Pancreas (tissue), 10 donors: ENCODE measurements around the gene NOC4L. TPM values are rescaled to one million over a fixed set of nuclear protein-coding genes. Genes with fewer than 3 reads are reported as not detected.

Experiments used
- ATAC-seq, 4 donors: fragments of 200-7000 bp; cut with Tn5 transposase; one replicate each; pipeline versions ENCODE4 v1.8.0 to v1.9.1; 2020; ENCODE audit warnings: mild to moderate bottlenecking in 4 of 4, moderate library complexity in 4 of 4
- DNase-seq, 6 donors: peaks; one replicate each; pipeline ENCODE4 v3.0.0-alpha.2; 2020
- FAIRE-seq: peaks from 2 replicates; lab custom pipeline; 2012; peaks lifted over from hg19 to GRCh38; lab: Jason Lieb, UNC
- H3K27ac ChIP-seq, 4 donors: fragments of 200-600 bp; sonication (generic); 1 replicate in 3 of 4; 2 replicates in 1 of 4; pipeline versions ENCODE4 v1.5.0 to v1.8.0; 2020
- H3K27me3 ChIP-seq, 4 donors: fragments of 200-600 bp; one replicate each; pipeline ENCODE4 v1.8.0; 2021
- H3K36me3 ChIP-seq, 3 donors: fragments of 200-600 bp; sonication (generic) in 1 of 3; one replicate each; pipeline versions ENCODE4 v1.5.0 to v1.8.0; 2020 to 2021
- H3K4me1 ChIP-seq, 3 donors: fragments of 200-600 bp; one replicate each; pipeline ENCODE4 v1.8.0; 2021
- H3K4me3 ChIP-seq, 4 donors: fragments of 200-600 bp; sonication (generic) in 2 of 4; one replicate each; pipeline versions ENCODE4 v1.5.0 to v1.8.0; 2020 to 2021
- H3K9me3 ChIP-seq, 4 donors: fragments of 200-600 bp; one replicate each; pipeline ENCODE4 v1.8.0; 2021
- WGBS, 2 donors: extraction: QIAGEN DNeasy Blood & Tissue Kit; methylation state at CpG; one replicate each; pipeline ENCODE4 v1.1.7; 2013; 5-methylcytosine and 5-hydroxymethylcytosine counted together
- intact Hi-C, 3 donors: fragments of 100-400 bp; cut with DNase I; formaldehyde crosslinking; loops; one replicate each; pipeline versions ENCODE4 v1.11.1 to v1.14.2; 2022
- polyA plus RNA-seq, 2 donors: library from polyadenylated mRNA; stranded (reverse); fragments of 200-250 nt; gene quantifications; one replicate each; pipeline ENCODE4 v1.2.3, GENCODE V29; 2013
- total RNA-seq, 6 donors: library from RNA; stranded (reverse); fragmentation: NEBNext Ultra II Directional in 4 of 6; extraction: Animal tissue kit (Norgen Biotek cat#: 25700) in 4 of 6; gene quantifications; one replicate each; pipeline versions ENCODE4 v1.2.1 to v1.2.4, GENCODE V29; 2021 to 2023
- TF ChIP-seq, protein P1 (sequence below), 4 donors: fragments of 200-600 bp; sonication (generic) in 3 of 4; IDR thresholded peaks; one replicate each; pipeline versions ENCODE4 v1.5.0 to v1.8.0; 2021; ENCODE audit warnings: antibody characterized with exemption in 4 of 4
- donor health status: healthy with polysubstance abuse.
- donor health status: DM: no; HTN: no; CAD: no; lungs with moderate emphysema.
- donor health status: DM: no; HTN: no; CAD: no.
- donor health status: control.
- donor health status: control.
- donor health status: Bipolar disorder and iron deficiency.
- donor health status: DM: yes; HTN: yes; CAD: no.
- donor health status: DM: no; HTN: no; CAD: no.
- donor health status: DM: no; HTN: no; CAD: no.
- donor health status: DM: yes; HTN: yes; CAD: no.

NOC4L gene
- total and polyA plus RNA-seq, 8 donors: 6.8 to 45.8 (median 8.8) TPM

DNA sequence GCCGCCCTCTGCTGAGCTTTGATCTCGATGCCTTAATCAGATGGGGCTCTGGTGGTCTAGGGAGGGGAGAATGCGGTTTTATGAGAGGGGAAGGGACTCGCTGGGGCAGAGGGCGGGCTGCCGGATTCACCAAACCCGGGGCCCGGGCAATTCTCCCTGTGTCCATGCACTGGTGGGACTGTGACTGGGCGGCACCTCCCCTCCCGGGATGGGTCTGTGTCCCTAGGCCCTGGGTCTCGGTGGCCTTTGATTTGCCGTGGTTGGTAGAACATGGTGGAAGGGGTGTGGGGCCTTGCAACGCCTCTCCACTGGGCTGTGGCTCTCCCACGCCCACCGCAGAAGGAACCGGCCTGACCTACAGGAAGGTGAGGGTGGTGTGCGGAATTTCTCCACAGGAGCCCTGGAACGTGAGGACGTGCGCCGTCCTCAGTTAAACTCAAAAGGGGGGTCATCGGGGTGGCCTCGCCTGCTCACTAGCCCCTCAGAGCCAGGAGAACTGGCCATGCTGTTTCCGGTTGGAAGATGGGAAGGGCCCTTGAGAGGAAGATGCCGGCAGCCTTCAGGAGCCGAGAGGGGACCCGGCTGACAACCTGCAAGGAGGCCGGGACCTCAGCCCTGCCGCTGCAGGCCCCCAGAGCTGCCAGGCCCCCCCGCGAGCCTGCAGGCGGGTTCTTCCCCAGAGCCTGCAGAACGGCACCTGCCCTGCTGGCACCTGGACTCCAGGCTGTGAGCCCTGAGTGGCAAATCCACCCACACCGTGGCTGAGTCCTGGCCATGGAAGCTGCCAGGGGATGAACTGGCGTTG lies 43.6 kb downstream of the NOC4L start:
- TF ChIP-seq, protein P1, sequence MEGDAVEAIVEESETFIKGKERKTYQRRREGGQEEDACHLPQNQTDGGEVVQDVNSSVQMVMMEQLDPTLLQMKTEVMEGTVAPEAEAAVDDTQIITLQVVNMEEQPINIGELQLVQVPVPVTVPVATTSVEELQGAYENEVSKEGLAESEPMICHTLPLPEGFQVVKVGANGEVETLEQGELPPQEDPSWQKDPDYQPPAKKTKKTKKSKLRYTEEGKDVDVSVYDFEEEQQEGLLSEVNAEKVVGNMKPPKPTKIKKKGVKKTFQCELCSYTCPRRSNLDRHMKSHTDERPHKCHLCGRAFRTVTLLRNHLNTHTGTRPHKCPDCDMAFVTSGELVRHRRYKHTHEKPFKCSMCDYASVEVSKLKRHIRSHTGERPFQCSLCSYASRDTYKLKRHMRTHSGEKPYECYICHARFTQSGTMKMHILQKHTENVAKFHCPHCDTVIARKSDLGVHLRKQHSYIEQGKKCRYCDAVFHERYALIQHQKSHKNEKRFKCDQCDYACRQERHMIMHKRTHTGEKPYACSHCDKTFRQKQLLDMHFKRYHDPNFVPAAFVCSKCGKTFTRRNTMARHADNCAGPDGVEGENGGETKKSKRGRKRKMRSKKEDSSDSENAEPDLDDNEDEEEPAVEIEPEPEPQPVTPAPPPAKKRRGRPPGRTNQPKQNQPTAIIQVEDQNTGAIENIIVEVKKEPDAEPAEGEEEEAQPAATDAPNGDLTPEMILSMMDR (IDR thresholded peaks at IDR 0.05): no peak
- DNase-seq: peak in 1 of 6 donors; percentile 72
- peaks cover 0 to 5% (median 0%) of the 10 kb centered on the region in 3 donors for H3K4me1 ChIP-seq
- whole genome bisulfite sequencing, 2 donors: 86 to 90% methylated on average over 33 to 35 of the region's 35 CpGs
- H3K27me3 ChIP-seq: no peaks in the 10 kb centered on the region
- intact Hi-C loops: no loop called here
- H3K9me3 ChIP-seq: no peaks in the 10 kb centered on the region
- no peak for FAIRE-seq
- H3K4me3 ChIP-seq: no peak overlapping the region
- H3K27ac ChIP-seq: no peak overlapping the region
- no peak for ATAC-seq
- H3K36me3 ChIP-seq: no peaks in the 10 kb centered on the region

DNA sequence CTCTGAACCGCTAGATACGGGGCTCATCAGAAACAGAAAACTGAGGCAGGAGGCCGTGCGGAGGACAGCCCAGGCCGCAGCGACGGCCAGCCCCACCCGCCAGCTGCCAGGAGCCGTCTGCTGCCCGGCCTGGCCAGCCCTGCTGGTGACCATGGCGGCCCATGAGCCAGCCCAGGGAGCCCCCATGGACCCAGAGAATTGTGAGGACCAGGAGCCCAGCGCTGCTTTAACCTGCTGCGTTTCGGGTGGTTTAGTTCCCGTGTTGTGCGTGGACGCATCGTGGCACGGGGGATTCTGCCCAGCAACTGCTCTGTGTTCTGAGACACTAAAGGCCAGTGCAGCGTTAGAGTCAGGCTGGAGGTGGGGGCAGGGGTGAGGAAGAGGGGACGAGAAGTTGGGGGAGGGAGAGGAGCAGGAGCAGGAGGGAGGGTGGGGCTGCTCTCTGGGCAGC lies 44.2 kb downstream of the NOC4L start:
- ATAC-seq (no peak), DNase-seq (peak in 1 of 6 donors; percentile 53), FAIRE-seq (no peak)
- Histone ChIP-seq H3K36me3 (no peaks in the 10 kb centered on the region), H3K9me3 (no peaks in the 10 kb centered on the region), H3K4me1 (peaks cover 0 to 5% (median 0%) of the 10 kb centered on the region in 3 donors), H3K4me3 (no peak overlapping the region), H3K27me3 (no peaks in the 10 kb centered on the region), H3K27ac (no peak overlapping the region)
- TF ChIP-seq, protein P1 (IDR thresholded peaks at IDR 0.05): no peak
- intact Hi-C loops: no loop called here
- WGBS, 2 donors: 82 to 84% methylated on average over 21 of the region's 21 CpGs

DNA sequence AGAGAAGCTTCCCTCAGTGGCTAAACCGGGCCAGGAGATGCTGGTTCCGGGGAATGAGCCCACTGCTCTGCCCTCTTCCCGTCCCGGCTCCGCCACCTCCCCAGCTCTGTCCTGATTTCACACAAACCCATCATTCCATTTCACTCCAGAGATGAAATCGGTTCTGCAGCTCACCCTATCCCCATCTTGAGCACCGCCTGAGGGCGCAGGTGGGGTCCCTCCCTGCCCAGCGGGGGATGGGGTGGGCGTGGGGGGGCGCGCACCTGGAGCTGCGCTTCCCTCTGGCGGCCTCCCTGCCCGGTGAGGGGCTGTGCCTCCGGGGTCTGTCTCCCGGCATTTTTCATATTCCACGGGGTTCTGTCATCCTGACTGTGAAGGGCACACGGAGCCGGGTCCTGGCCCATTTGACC lies 44.7 kb downstream of the NOC4L start:
- Histone ChIP-seq H3K27me3 (no peaks in the 10 kb centered on the region), H3K36me3 (no peaks in the 10 kb centered on the region), H3K4me1 (peaks cover 0 to 5% (median 0%) of the 10 kb centered on the region in 3 donors), H3K27ac (peak overlapping the region; percentile 19 to 68 (median 54)), H3K9me3 (no peaks in the 10 kb centered on the region), H3K4me3 (peak overlapping the region; percentile 23 to 59 (median 35))
- no peak for DNase-seq
- TF ChIP-seq, protein P1 (IDR thresholded peaks at IDR 0.05): no peak
- intact Hi-C loops: no loop called here
- peak in 3 of 4 donors; percentile 1 to 4 (median 4) for ATAC-seq
- 12 to 14% methylated on average over 16 to 20 of the region's 20 CpGs for WGBS, 2 donors
- FAIRE-seq: no peak

- FAIRE-seq (no peak), DNase-seq (peak; percentile 66 to 93 (median 85)), ATAC-seq (peak; percentile 88 to 97 (median 94))
- no peaks in the 10 kb centered on the region for H3K27me3 ChIP-seq
- 1% methylated on average over 38 to 69 of the region's 69 CpGs for WGBS, 2 donors
- TF ChIP-seq, protein P1 (IDR thresholded peaks at IDR 0.05): no peak
- peak overlapping the region; percentile 23 to 59 (median 35) for H3K4me3 ChIP-seq
- H3K4me1 ChIP-seq: peaks cover 0 to 5% (median 0%) of the 10 kb centered on the region in 3 donors
- intact Hi-C loops: no loop called here
- H3K9me3 ChIP-seq: no peaks in the 10 kb centered on the region
- peak overlapping the region; percentile 19 to 68 (median 54) for H3K27ac ChIP-seq
- H3K36me3 ChIP-seq: no peaks in the 10 kb centered on the region
These were observed 45.2 kb downstream of the NOC4L start for GRCh38 chr12:132189378-132190011.
